Ovary (tissue), 9 donors: ENCODE measurements around the gene TLE2. TPM values are rescaled to one million over a fixed set of nuclear protein-coding genes. Genes with fewer than 3 reads are reported as not detected.
"Not testable (repeated sequence)": the region's sequence is repeated elsewhere in the genome, so short reads cannot be mapped to it uniquely, and the experiment has no call there.

Source experiments
- DNase-seq, 5 donors: peaks; one replicate each; pipeline ENCODE4 v3.0.0-alpha.2; 2019 to 2020
- H3K27ac ChIP-seq, 2 donors: fragments of 200-600 bp; one replicate each; pipeline versions ENCODE4 v1.5.1 to v1.8.0; 2019 to 2022
- H3K27me3 ChIP-seq: fragments of 200-600 bp; one replicate; pipeline ENCODE4 v1.8.0; 2022
- H3K36me3 ChIP-seq: fragments of 200-600 bp; sonication (generic); one replicate; pipeline ENCODE4 v1.5.1; 2019
- H3K4me1 ChIP-seq: one replicate; pipeline ENCODE4 v1.8.1; 2013; ENCODE audit warnings: mild to moderate bottlenecking, moderate library complexity; ENCODE audit not compliant: insufficient read depth
- H3K4me3 ChIP-seq: fragments of 200-600 bp; sonication (generic); one replicate; pipeline ENCODE4 v1.5.1; 2017
- H3K9me3 ChIP-seq, 2 donors: fragments of 200-600 bp in 1 of 2; sonication (generic) in 1 of 2; one replicate each; pipeline versions ENCODE4 v1.5.1 to v1.8.1; 2013 to 2019; ENCODE audit warnings: mild to moderate bottlenecking in 1 of 2, moderate library complexity in 1 of 2
- CTCF ChIP-seq, 3 donors: fragments of 450-650 bp in 2 of 3; fragments of 200-600 bp in 1 of 3; IDR thresholded peaks; one replicate each; pipeline versions ENCODE4 v1.5.1 to v1.8.0; 2016 to 2022; ENCODE audit warnings: antibody characterized with exemption in 3 of 3, mild to moderate bottlenecking in 1 of 3
- EP300 ChIP-seq: sonication (generic); formaldehyde crosslinking; IDR thresholded peaks from one replicate; pipeline ENCODE4 v1.6.1; 2017; ENCODE audit warnings: antibody characterized with exemption
- POLR2A ChIP-seq: fragments of 450-650 bp; IDR thresholded peaks from one replicate; pipeline ENCODE4 v1.6.1; 2017; ENCODE audit warnings: antibody characterized with exemption, mild to moderate bottlenecking, moderate library complexity
- WGBS, 3 donors: extraction: QIAGEN DNeasy Blood & Tissue Kit in 1 of 3; methylation state at CpG; one replicate each; pipeline versions ENCODE4 v1.1.5 to v1.1.7; 2013 to 2017; 5-methylcytosine and 5-hydroxymethylcytosine counted together
- intact Hi-C, 4 donors: fragments of 100-400 bp; cut with DNase I; formaldehyde crosslinking; loops; one replicate each; pipeline versions ENCODE4 v1.11.0 to v1.15.1; 2022 to 2023
- polyA plus RNA-seq, 2 donors: library from polyadenylated mRNA; stranded (reverse); fragments of 200-250 nt in 1 of 2; fragments of 350-450 nt in 1 of 2; fragmentation: Illumina TruSeq in 1 of 2; extraction: RNeasy Lipid Tissue Mini Kit (QIAGEN cat#74804) in 1 of 2; gene quantifications; one replicate each; pipeline ENCODE4 v1.2.3, GENCODE V29; 2013 to 2014
- total RNA-seq, 7 donors: library from RNA; depleted of rRNA in 2 of 7; stranded (reverse); fragments of >200 nt in 2 of 7; fragmentation: NEBNext Ultra II Directional in 3 of 7; extraction: Animal tissue kit (Norgen Biotek cat#: 25700) in 3 of 7; gene quantifications; one replicate each; pipeline versions ENCODE4 v1.1.0 to v1.2.4, GENCODE V29; 2016 to 2023
- donor health status: DM: no; HTN: no; CAD: no; lungs with moderate emphysema.
- donor health status: DM: no; HTN: no; CAD: no.
- donor health status: Bipolar disorder and iron deficiency.
- donor health status: DM: yes; HTN: yes; CAD: no.
- donor health status: DM: no; HTN: no; CAD: no.
- donor health status: DM: yes; HTN: yes; CAD: no.

Gene TLE2
- total and polyA plus RNA-seq, 9 donors: 15.1 to 43.9 (median 35.0) TPM

GRCh38 chr19:2970201-2970835, 58.8 kb downstream of the TLE2 start:
- Histone ChIP-seq H3K4me1 (peaks cover 11% of the 10 kb centered on the region), H3K9me3 (no peaks in the 10 kb centered on the region), H3K4me3 (no peak overlapping the region), H3K27ac (no peak overlapping the region), H3K27me3 (no peaks in the 10 kb centered on the region), H3K36me3 (no peaks in the 10 kb centered on the region)
- no peak for DNase-seq
- 67 to 74% (median 71%) methylated on average over 9 of the region's 9 CpGs for WGBS, 3 donors
- TF ChIP-seq POLR2A (no peak), CTCF (IDR thresholded peaks at IDR 0.05) (no peak), EP300 (peak; percentile 65)
- intact Hi-C loops: no loop called here

GRCh38 chr19:2969104-2969504, 60.0 kb downstream of the TLE2 start:
- no peaks in the 10 kb centered on the region for H3K36me3 ChIP-seq
- 10 to 26% (median 17%) methylated on average over 5 of the region's 5 CpGs for WGBS, 3 donors
- H3K27ac ChIP-seq: no peak overlapping the region
- H3K9me3 ChIP-seq: no peaks in the 10 kb centered on the region
- H3K27me3 ChIP-seq: no peaks in the 10 kb centered on the region
- peaks cover 9% of the 10 kb centered on the region for H3K4me1 ChIP-seq
- intact Hi-C loops: loop anchor here in 1 of 4 donors (10.0 kb wide), 1 partner anchor 126 kb away; the partner anchor contains the start of gene GNA11
- H3K4me3 ChIP-seq: no peak overlapping the region
- no peak for TF ChIP-seq EP300
- no peak for TF ChIP-seq POLR2A
- TF ChIP-seq CTCF (IDR thresholded peaks at IDR 0.05): no peak
- DNase-seq: peak in 4 of 5 donors; percentile 35 to 64 (median 56)

- TF ChIP-seq EP300 (no peak), CTCF (IDR thresholded peaks at IDR 0.05) (no peak), POLR2A (no peak)
- WGBS, 3 donors: 75 to 81% (median 79%) methylated on average over 8 of the region's 8 CpGs
- Histone ChIP-seq H3K4me1 (peaks cover 9% of the 10 kb centered on the region), H3K27me3 (no peaks in the 10 kb centered on the region), H3K9me3 (no peaks in the 10 kb centered on the region), H3K36me3 (no peaks in the 10 kb centered on the region), H3K27ac (no peak overlapping the region), H3K4me3 (no peak overlapping the region)
- intact Hi-C loops: loop anchor here in 1 of 4 donors (10.0 kb wide), 1 partner anchor 127 kb away; the partner anchor contains the start of gene GNA11
- no peak for DNase-seq
These were observed 61.1 kb downstream of the TLE2 start for GRCh38 chr19:2967972-2968371.

- TF ChIP-seq EP300: no peak
- no peak for TF ChIP-seq CTCF (IDR thresholded peaks at IDR 0.05)
- TF ChIP-seq POLR2A: no peak
- Histone ChIP-seq H3K36me3 (no peaks in the 10 kb centered on the region), H3K4me3 (no peak overlapping the region), H3K27ac (no peak overlapping the region), H3K4me1 (peaks cover 6% of the 10 kb centered on the region), H3K9me3 (no peaks in the 10 kb centered on the region), H3K27me3 (no peaks in the 10 kb centered on the region)
- intact Hi-C loops: loop anchor here in 2 of 4 donors (5.0 to 10.0 kb wide), 2 partner anchors 130 to 197 kb away; partner anchors contain the start of gene GNA11 (in 1 of the 2)
- no peak for DNase-seq
- 92 to 95% (median 92%) methylated on average over 5 of the region's 5 CpGs for WGBS, 3 donors
These were observed 64.2 kb downstream of the TLE2 start for GRCh38 chr19:2964874-2965273.

GRCh38 chr19:2963631-2964030, 65.4 kb downstream of the TLE2 start:
- H3K27ac ChIP-seq, H3K4me3 ChIP-seq, H3K36me3 ChIP-seq, H3K4me1 ChIP-seq, DNase-seq, H3K27me3 ChIP-seq, H3K9me3 ChIP-seq: not testable (repeated sequence)
- intact Hi-C loops: loop anchor here in 2 of 4 donors (5.0 to 10.0 kb wide), 2 partner anchors 131 to 199 kb away; partner anchors contain the start of gene GNA11 (in 1 of the 2)
- 77 to 88% (median 80%) methylated on average over 12 of the region's 12 CpGs for WGBS, 3 donors
